Brain microvascular endothelial cell (primary cell): ENCODE results near the gene CLASP1.

Experiments
- DNase-seq: peaks from one replicate; pipeline ENCODE4 v3.0.0-alpha.2; 2020
- H3K27ac ChIP-seq: fragments of 250-450 bp; sonication (Bioruptor Pico); 2 replicates; pipeline ENCODE4 v1.5.1; 2020; ENCODE audit warnings: mild to moderate bottlenecking, moderate library complexity
- H3K27me3 ChIP-seq: fragments of 250-450 bp; sonication (Bioruptor Pico); replicated peaks from 2 replicates; pipeline ENCODE4 v1.5.1; 2020; ENCODE audit warnings: mild to moderate bottlenecking
- H3K36me3 ChIP-seq: fragments of 250-450 bp; sonication (Bioruptor Pico); replicated peaks from 2 replicates; pipeline ENCODE4 v1.5.1; 2020; ENCODE audit warnings: mild to moderate bottlenecking
- H3K4me3 ChIP-seq: 2 replicates; pipeline ENCODE4 v1.5.1; 2011; ENCODE audit warnings: low read depth, mild to moderate bottlenecking, control low read depth, low read length, moderate library complexity
- in situ Hi-C: cut with HindIII; loops from 2 replicates; pipeline ENCODE4 v1.10.0; 2017; ENCODE audit warnings: low sequenced_read_pairs, low pct_ligation_motif_present
- TF ChIP-seq, protein P1 (sequence below): IDR thresholded peaks from 2 replicates; pipeline ENCODE4 v1.5.1; 2011; ENCODE audit warnings: low read depth, mild to moderate bottlenecking, moderate library complexity, low read length, control low read depth, inconsistent platforms; ENCODE audit errors: missing control alignments

The CLASP1 gene

DNA sequence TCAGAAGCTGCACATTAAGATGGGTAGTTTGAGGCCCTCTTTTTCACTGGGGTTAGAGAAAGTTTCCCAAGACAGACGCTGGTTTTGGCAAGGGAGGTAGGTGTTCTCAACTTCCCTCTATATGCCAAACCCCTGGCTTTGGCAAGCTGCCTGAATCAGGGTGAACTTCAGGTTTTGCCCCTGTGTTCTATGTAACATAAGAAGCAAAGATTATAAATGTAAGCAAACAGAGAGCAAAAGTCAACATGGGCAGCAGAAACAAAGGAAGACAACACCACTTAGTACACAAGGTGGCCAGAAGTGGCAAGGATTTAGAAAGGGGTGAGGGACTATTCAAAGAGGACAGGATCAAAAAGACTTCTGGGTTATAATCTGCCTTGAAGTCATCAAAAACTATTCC lies 293.8 kb downstream of the CLASP1 start:
- no peak for DNase-seq
- Histone ChIP-seq H3K4me3 (no peak overlapping the region), H3K27me3 (no peaks in the 10 kb centered on the region), H3K36me3 (peaks cover 16% of the 10 kb centered on the region), H3K27ac (no peak overlapping the region)
- in situ Hi-C loops: no loop called here
- TF ChIP-seq, protein P1, sequence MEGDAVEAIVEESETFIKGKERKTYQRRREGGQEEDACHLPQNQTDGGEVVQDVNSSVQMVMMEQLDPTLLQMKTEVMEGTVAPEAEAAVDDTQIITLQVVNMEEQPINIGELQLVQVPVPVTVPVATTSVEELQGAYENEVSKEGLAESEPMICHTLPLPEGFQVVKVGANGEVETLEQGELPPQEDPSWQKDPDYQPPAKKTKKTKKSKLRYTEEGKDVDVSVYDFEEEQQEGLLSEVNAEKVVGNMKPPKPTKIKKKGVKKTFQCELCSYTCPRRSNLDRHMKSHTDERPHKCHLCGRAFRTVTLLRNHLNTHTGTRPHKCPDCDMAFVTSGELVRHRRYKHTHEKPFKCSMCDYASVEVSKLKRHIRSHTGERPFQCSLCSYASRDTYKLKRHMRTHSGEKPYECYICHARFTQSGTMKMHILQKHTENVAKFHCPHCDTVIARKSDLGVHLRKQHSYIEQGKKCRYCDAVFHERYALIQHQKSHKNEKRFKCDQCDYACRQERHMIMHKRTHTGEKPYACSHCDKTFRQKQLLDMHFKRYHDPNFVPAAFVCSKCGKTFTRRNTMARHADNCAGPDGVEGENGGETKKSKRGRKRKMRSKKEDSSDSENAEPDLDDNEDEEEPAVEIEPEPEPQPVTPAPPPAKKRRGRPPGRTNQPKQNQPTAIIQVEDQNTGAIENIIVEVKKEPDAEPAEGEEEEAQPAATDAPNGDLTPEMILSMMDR: no peak

DNA sequence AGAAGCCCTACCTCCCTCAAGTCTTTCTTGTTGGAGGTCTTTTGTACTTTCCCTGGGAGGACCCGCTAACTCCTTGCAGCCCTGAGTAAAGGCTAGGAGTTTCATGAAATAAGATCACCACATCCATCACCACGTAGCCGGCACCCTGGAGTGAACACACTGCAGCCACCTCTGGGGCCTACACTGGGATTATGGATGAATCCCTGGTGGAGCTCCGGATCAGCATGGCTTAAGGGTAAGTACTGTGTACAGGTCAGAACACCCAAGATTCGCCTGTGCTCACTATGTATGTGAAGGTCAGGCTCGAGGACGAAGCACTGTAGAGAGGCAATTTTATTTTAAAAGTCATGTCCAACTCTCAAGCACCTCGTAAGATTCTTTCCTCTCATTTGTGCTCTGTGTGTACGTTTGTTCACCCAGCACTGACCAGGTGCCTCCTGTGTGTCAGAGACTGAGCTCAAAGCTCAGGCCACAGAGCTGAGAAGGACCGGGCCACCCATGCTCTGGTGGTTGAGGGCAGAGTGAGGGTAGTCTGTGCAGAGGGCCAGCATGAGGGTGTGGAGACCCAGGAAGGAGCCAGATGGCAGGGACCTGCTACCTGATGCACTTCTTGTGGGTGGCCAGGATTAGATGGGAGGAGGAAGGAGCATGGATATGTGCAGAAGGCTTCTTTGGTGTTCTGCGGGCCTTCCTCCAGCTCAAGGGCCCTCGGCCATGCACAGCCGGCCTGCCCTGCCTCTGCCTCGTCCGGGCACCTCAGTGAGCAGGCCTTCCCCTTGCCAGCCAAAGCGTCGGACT lies 297.5 kb downstream of the CLASP1 start:
- TF ChIP-seq, protein P1: no peak
- H3K27me3 ChIP-seq: no peaks in the 10 kb centered on the region
- H3K27ac ChIP-seq: no peak overlapping the region
- no peak overlapping the region for H3K4me3 ChIP-seq
- DNase-seq: no peak
- H3K36me3 ChIP-seq: peaks cover 35% of the 10 kb centered on the region
- in situ Hi-C loops: no loop called here

DNA sequence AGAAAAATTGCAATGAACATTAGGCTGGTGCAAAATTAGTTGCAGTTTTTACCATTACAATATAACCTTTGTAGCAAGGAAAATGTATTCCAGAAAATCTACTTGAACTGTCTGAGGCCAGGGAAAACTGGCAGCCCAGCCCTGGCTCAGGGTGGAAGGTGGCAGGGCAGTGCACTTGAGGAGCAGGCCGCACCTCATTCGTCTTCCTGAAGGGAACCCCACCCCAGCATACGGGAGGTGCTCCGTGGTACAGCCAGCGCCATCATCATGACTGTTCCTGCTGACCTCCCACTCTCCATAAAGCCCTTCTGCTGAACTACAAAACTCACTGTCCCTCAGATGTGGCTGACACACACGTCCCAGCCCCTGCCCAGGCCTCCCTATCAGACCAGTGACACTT lies 298.4 kb downstream of the CLASP1 start:
- Histone ChIP-seq H3K27me3 (no peaks in the 10 kb centered on the region), H3K27ac (no peak overlapping the region), H3K4me3 (no peak overlapping the region), H3K36me3 (peaks cover 43% of the 10 kb centered on the region)
- TF ChIP-seq, protein P1: no peak
- in situ Hi-C loops: no loop called here
- DNase-seq: no peak

DNA sequence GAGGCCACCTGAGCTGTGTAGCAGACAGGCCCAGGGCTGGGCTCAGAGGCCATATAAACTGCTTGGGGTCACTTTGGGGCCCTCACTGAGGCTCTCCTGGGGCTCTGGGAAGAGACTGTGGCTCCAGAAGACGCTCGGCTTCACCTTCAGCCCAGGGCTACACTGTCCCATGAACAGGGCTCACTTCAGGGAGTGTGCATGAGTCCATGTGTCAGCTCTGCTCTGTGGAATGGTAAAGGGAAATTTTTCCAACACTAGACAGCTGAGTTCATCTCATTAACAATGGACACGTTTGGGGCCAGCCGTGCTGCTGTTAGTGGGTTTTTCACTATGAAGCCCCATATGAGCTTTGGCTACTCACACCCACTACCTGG lies 298.9 kb downstream of the CLASP1 start:
- peaks cover 43% of the 10 kb centered on the region for H3K36me3 ChIP-seq
- in situ Hi-C loops: no loop called here

DNA sequence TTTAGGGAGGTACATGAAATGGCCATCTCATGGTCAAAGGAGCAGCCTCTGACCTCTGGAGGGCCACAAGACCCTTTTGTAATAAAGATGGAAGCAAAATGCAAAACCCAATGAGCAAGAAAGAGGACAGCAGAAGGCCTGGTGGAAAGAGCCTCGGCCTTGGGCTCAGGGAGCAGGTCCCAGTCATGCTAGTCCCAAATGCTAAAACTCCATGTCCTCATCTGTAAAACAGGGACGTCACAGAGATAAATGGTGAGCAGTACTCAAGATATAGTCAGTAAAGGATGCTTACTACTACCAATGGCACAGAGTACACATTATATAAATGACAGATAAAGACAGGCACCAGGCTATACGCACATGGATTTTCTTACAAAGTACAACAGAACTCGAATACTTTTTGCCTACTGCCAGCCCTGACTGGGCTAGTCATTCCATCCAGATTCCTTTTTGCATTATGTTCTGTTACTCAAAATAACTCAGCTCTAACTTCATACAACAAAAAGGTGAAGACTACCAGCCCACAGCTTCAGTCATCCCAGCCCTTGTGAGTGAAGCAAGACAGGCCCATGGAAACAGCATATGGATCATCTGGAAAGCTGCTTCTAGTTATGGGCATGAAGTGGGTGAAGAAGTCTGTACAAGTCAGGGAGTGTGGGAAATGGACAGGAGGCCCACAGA lies 299.4 kb downstream of the CLASP1 start:
- in situ Hi-C loops: no loop called here
- peaks cover 45% of the 10 kb centered on the region for H3K36me3 ChIP-seq
- DNase-seq: no peak
- no peaks in the 10 kb centered on the region for H3K27me3 ChIP-seq
- H3K4me3 ChIP-seq: no peak overlapping the region
- TF ChIP-seq, protein P1: no peak
- H3K27ac ChIP-seq: no peak overlapping the region

More for the DNA sequence above, 298.9 kb downstream of the CLASP1 start:
- H3K4me3 ChIP-seq: no peak overlapping the region
- no peaks in the 10 kb centered on the region for H3K27me3 ChIP-seq
- H3K27ac ChIP-seq: no peak overlapping the region
- TF ChIP-seq, protein P1: no peak
- no peak for DNase-seq
